ENCODE measurements around the gene SH2B2. TPM values are rescaled to one million over a fixed set of nuclear protein-coding genes. Genes with fewer than 3 reads are reported as not detected.

Gene SH2B2
- total RNA-seq, 1 experiment from 2014 or later: 0.90 TPM

DNA sequence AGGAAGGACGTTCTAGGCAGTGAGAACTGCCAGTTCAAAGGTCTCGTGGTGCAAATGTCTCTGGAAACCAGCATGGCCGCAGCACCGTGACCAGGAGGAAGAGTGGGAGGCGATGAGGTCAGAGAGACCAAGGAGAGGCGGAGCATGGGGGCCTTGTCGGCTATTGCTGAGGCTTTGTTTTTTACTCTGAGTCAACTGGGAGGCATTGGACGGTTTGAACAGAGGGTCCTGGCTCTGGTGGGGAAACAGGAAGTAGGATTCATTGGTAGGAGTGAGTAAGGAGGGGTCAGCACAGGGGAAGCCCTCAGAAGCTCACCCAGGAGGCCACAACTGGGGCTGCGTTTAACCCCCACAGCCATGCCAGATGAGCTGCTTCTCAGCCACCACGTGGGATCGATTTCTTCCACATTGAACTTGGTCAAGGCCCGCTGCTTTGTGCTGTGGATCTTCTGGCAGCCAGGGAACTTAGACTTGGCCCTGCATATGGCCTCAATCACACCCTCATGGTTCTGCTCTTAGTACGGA lies 22.2 kb upstream of the SH2B2 start:
- DNase-seq (ENCODE audit: low read depth): no peak

DNA sequence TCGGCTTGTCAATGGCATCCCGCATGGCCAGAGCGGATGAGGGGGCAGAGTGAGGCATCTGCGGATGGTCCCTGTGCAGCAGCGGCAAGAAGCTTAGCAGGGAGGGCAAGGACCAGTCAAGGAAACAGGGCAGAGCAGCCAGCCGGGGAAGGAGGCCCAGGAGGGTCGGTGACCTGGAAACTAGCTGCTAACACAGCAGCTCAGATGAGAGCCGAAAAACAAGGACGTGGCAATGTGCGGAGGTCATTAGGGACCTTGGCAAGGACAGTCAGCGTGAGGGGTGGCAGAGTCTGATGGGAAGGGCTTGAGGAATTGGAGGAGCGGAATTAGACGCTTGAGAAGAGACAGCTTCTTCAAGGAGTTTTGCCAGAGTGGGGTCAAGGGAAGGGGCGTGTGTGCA lies 20.1 kb upstream of the SH2B2 start:
- DNase-seq (ENCODE audit: low read depth): no peak

DNA sequence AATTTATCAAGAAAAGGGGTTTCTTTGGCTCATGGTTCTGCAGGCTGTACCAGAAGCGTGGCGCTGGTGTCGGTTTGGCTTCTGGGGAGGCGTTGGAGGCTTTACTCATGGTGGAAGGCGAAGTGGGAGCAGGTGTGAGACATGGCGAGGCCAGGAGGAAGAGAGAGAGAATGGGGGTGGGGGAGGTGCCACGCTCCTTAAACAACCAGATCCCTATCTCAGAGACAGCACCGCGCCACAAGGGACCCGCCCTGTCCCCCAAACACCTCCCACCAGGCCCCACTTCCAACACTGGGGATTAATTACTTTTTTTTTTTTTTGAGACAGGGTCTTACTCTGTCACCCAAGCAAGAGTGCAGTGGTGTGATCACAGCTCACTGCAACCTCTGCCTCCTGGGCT lies 18.0 kb upstream of the SH2B2 start:
- DNase-seq (ENCODE audit: low read depth): no peak

DNA sequence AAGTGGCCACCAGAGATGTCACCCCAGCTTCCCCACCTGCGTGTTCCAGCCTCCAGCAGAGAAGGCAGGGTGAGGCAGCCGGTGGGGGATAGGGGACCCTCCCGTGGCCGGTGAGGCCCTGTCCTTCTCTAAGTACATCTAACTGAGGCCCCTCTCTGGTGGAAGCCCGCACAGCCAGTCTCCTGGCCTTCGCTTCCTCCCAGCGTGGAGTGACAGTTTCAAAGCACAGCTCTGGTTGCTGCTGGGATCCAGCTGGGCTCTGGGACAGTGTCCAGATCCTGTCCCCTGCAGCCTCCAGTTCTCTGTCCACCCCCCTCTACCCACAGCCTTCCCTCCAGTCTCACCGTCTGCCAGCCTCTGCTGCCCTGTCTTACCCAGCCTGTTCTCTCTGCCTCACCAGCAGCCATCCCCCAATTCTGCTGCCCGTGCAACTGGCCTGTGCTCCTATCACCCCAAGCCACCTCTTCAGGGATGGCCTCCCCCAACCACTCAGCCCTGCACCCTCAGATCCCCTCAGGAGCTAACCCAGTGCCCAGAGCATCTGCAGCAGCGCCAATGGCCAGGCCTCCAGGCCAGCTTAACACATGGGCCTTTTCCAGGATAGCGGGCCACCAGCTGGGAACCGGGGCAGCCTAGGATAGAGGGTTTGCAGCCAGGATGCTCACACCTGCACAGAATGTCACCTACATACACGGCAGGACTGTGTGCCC lies 16.3 kb upstream of the SH2B2 start:
- no peak for DNase-seq (ENCODE audit: low read depth)

DNA sequence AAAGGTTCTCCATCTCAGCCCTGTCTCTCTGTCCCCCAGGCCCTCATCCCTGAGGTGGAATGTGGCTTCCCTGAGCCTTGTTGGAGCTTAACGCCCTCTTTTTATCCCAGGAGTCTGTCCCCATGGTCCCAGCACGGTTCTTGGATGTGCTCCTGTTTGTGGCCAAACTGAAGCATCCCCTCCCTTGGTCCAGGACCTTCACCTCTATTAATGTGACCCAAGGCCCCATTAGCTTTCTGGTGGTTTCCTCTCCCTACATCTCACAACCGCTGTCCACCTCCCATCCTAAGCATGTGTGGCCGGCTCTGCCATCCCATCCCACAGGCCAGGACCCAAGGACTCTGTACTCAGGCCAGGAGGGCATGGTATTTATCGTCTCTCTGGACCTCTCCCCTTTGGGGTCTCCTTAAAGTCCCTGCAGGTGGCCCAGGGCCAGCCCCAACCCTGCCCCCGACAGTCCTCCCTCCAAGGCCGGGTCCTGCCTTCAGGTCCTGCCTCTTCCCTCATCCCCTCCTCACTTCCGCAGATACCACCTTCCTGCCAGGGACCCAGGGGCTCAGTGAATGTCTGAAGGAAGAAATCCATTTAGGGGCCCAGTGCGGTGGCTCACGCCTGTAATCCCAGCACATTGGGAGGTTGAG lies 15.4 kb upstream of the SH2B2 start:
- no peak for DNase-seq (ENCODE audit: low read depth)

DNA sequence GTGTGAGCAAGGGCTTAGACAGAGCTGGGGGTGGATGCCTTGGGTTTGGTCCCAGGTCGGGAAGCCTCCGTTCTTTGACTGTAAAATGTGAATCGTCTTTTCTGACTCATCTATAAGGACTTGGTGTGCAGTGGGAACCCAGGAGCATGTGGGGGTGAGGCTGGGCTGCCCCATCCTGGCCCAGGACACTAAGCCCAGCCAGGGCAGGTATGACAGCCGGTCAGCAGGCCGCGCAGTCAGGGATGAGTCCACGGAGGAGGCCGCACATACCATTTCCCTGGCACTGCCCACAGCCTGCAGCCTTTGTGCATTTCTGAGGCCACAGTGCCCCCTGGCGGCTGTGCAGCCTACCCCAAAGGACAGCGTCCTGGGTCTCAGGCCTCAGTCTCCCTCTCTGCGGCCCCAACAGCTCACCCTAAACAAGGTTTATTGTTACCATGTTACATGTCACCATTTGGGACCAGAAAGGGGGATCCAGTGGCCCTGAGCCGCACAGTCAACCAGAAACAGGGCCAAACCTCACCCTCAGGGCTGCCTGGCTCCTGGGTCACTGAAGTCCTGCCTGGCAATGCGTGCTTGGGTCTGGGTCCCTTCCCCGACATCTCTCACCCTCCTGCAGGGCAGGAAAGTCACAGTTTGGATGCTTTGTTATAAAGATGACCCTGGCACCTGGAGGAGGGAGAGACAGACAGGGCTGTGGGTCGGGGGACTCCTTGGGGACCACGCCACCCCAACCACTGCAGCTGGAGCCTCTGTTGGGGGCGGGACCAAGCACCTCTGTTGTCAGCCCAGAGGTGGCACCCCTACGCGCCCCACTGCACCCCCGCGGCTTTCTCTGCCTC lies 14.4 kb upstream of the SH2B2 start:
- peak; percentile 60 for DNase-seq (ENCODE audit: low read depth)

DNA sequence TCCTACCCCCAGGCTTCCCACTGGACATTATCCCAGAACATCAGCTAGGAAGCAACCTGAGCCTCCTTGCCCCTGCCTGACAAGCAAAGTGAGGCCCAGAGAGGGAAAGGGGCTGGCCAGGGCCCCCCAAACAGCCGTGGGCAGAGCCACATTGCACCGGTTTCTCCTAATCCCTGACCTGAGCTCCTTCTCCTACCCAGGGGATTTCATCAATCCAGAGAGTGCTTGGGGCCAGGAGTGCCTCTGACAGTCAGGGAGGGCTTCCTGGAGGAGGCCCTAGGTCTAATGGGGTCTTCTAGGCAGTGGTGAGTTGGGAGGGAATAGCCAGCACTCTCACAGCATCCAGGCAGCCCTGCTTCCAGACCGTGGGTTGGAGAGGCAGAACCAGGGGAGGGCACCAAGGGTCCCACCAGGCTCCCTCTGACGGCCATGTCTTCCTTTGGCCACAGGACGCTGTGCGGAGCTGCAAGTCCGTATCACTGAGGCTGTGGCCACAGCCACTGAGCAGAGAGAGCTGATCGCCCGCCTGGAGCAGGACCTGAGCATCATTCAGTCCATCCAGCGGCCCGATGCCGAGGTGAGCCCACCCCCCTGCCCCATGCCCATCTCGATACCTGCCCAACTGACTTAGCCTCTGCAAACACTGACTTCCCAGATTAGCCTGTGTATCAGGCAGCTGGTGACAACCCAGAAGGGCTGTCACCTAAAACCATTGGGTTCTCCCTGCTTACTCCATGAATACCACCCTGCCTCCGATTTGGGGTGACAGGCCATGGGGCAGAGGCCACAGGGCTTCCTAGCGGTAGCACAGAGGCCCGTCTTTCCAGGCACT lies 13.5 kb upstream of the SH2B2 start:
- no peak for DNase-seq (ENCODE audit: low read depth)

DNA sequence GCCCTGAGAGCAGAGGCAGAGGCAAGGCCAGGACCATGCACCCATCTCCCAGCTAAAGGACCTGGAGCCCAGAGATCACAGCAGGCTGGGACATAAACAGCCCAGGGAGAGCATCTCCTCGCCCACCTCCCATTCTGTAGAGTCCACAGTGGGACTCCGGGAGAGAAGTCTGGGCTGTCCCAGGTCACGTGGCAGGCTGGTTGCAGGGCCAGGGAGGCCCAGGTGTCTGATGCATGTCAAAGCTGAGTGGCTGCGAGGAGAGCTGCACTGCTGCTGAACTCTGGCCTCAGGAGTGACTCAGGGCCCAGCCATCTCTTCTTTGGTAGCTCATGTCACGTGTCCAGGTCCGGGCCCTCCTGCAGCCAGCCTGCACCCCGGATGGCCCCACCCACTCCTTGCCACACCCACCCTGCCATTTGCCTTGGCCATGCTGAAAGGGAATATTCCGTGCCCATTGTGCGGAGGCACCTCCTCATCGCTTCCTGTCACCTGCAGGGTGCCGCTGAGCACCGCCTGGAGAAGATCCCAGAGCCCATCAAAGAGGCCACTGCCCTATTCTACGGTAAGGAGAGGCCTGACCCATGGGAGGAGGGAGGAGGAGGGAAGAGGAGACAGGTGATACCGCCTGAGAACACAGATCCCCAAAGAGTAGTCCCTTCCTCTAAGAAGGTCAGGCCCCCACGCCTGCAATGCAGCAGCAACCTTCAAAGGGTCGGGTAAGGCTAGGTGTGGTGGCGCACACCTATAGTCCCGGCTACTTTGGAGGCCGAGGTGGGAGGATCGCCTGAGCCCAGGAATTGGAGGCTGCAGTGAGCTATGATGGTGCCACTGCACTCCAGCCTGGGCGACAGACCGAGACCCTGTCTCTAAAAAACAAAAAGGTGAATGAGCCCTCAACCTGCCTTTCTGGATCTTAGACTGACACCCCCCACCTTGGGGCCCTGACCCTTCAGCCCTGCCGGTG lies 12.6 kb upstream of the SH2B2 start:
- DNase-seq (ENCODE audit: low read depth): peak; percentile 77

DNA sequence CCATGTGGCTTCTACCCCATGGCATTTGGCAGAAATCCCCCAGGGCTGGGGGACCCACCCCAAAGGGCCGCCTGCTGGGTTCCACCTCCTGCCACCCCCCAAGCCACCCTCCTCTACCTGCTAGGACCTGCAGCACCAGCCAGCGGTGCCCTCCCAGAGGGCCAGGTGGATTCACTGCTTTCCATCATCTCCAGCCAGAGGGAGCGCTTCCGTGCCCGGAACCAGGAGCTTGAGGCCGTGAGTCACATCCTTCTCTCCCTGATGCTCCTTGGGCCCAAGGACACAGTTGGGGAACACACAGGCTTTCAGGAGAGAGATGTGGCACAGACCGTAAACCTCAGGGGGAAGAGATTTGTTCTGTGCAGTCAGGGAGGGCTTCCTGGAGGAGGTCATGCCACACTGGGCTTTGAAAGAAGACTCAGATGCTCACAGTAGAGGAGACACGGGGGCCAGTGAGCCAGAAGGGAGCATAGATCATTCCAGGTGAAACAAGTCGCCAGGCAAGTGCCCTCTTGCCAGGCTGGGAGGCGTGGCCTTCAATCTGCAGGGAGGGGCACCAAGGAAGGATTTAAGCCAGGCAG lies 11.5 kb upstream of the SH2B2 start:
- DNase-seq (ENCODE audit: low read depth): no peak

DNA sequence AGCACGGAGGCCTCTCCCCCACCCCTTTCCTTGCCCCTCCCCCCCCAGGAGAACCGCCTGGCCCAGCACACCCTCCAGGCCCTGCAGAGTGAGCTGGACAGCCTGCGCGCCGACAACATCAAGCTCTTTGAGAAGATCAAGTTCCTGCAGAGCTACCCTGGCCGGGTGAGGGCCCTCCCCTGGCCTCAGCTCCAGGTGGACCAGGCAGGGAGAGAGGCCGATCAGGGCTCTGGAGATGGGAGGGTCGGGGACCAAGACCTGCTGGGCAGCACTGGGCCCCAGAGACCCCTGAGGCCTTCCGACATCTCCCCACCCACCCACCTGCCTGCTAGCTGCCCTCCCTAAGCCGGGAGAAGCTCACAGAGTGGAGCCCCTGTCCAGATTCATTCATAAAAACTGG lies 8.8 kb upstream of the SH2B2 start:
- DNase-seq (ENCODE audit: low read depth): no peak

DNA sequence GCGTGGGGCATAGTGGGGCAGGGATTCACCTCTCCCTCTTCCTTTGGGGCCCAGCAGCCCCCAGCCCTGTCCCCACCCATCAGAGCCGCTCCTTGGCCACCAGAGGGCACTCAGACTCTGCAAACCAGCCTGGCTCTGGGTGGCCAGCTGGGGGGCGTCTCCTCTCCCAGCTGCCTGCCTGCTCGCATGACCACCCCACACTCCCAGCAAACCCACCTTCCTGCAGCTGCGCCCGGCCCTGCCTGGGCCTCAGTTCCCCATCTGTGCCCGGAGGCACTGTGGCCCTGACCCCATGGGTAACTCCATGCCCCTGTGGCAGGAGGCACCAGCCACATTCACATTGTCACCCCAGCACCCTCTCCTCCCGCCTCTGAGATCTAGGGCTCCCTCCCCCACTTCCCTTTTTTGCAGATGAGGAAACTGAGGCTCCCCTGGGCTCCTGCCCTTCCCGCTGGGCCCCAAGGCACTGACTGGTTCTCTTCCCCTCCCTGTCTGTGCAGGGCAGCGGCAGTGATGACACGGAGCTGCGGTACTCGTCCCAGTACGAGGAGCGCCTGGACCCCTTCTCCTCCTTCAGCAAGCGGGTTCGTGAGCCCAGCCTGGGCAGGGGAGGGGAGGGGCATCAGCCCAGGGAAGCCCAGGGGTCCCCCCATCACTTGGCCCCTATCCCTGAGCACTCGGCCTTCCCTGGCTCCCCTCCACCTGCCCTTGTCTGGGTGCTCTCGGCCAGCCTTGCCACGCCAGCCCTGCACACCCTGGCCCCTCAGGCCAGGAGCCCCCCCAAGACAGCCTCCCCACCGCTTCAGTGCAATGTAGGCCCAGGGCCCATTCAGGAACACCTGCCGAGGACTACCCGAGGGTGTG lies 6.9 kb upstream of the SH2B2 start:
- peak; percentile 47 for DNase-seq (ENCODE audit: low read depth)

DNA sequence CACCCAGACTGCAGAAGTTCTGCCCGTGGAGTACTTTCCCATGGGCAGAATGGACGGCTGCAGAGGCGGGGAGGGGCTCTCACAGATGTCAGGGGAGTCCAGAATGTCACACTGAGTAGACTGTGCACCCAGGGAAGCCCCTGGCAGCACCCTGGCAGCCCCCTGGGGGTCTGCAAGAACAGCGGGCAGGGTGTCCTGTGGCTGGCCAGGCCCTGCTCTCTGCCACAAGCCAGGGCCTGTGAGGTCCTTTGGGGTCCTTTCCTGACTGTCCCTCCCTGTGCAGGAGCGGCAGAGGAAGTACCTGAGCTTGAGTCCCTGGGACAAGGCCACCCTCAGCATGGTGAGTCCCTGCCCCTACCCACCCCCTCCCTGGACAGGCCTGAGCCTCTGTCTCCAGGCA lies 6.1 kb upstream of the SH2B2 start:
- DNase-seq (ENCODE audit: low read depth): no peak

DNA sequence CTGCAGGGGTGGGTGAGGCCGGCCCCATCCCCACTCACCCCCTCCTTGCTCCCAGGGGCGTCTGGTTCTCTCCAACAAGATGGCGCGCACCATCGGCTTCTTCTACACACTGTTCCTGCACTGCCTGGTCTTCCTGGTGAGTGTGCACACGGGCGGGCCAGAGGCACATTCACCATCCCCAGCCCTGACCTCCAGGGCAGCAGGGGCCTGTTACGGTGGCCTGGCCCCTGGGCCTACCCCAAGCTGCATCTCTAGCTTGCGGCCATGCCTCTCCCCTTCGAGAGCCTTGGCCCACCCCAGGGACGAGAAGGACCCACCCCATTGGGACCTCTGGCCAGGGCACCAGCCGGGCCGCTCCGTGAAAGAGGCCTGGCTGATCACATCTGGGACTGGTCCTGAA lies 4.9 kb upstream of the SH2B2 start:
- no peak for DNase-seq (ENCODE audit: low read depth)

DNA sequence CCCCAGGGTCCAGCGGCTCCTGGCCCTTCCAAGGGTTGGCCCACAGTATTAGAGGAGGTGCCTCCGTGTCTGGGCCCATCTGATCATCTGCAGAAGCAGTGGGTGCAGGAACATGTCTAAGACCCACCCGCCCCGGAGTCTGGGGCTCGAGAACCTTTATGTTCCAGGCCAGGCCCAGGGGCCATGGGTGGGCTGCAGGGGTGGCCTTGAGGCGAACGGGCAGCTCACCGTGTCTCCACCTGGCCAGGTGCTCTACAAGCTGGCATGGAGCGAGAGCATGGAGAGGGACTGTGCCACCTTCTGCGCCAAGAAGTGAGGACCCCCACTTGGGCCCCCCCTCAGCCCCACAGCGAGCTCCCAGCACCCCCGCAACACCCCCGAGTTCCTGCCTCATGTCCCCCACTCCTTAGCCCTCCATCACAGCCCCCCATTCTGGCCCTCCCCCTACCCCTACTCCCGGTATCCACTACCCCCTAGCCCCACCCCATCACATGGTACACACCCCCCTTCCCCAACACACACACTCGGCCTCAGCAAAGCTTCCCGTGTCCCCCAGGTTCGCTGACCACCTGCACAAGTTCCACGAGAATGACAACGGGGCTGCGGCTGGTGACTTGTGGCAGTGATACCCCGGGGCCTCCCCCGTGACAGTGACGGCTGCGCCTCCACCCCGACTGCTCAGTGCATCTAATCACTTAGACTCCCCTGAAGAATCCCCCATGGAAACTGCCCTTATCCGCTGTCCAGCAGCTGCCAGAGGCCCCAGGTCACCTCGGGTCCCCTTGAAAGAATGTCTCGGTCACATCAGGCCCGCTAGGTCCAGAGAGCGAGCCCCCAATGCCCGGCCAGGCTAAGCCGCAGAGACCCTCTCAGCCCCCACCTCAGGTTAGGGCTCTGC lies 4.0 kb upstream of the SH2B2 start:
- no peak for DNase-seq (ENCODE audit: low read depth)

DNA sequence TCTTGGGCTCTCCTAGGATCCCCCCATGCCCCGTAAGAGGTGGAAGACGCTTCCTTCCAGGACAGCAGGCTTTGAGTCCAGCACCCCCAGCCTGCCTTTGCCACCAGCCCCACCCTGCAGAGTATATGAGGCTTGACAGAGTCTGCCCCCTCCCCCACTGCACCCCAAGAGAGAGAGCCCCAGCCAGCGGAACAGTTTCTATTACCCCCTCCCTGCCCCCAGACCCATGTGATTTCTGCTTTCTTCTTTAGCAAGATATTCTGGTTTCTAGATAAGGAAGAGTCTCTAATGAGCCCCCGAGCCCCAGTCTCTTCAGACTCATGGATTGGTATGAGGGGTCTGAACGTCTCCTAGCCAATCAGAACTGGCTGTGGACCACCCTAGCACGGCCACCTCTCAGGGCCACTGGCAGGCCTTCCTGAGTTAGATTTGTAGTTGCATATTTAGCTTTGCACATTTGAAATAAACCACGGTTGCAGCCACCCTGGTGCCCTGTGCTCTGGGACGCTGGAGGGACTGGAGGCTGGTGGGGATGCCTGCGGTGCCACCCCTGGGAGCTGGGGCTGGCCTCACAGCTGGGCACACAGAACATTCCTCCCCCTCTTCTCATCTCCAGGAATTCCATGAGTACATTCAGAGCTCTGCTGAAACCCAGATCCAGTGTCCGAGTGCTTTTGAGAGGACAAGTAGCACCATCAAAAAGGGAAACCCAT lies 3.0 kb upstream of the SH2B2 start:
- DNase-seq (ENCODE audit: low read depth): no peak

DNA sequence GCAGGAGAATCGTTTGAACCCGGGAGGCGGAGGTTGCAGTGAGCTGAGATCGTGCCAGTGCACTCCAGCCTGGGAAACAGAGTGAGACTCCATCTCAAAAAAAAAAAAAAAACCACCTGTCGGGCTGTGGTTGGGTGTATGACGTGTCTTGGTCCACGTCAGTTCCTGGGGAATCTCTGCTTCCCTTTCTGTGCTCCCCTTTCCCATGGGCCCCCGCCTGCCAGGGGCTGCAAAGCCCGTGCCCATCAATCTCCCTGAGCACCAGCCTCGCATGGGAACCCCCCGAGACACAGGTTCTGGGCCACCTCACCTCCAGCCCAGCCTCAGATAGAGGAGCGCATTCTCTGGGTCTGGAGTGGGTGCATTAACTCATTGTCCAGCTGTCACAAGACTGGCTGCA lies 2.3 kb upstream of the SH2B2 start:
- DNase-seq (ENCODE audit: low read depth): peak; percentile 75
